Brain microvascular endothelial cell (primary cell): ENCODE measurements around the gene SGIP1.

Experiments
- DNase-seq: peaks from one replicate; pipeline ENCODE4 v3.0.0-alpha.2; 2020
- H3K27ac ChIP-seq: fragments of 250-450 bp; sonication (Bioruptor Pico); 2 replicates; pipeline ENCODE4 v1.5.1; 2020; ENCODE audit warnings: mild to moderate bottlenecking, moderate library complexity
- H3K27me3 ChIP-seq: fragments of 250-450 bp; sonication (Bioruptor Pico); replicated peaks from 2 replicates; pipeline ENCODE4 v1.5.1; 2020; ENCODE audit warnings: mild to moderate bottlenecking
- H3K36me3 ChIP-seq: fragments of 250-450 bp; sonication (Bioruptor Pico); replicated peaks from 2 replicates; pipeline ENCODE4 v1.5.1; 2020; ENCODE audit warnings: mild to moderate bottlenecking
- H3K4me3 ChIP-seq: 2 replicates; pipeline ENCODE4 v1.5.1; 2011; ENCODE audit warnings: low read depth, mild to moderate bottlenecking, control low read depth, low read length, moderate library complexity
- in situ Hi-C: cut with HindIII; loops from 2 replicates; pipeline ENCODE4 v1.10.0; 2017; ENCODE audit warnings: low sequenced_read_pairs, low pct_ligation_motif_present
- TF ChIP-seq, protein P1 (sequence below): IDR thresholded peaks from 2 replicates; pipeline ENCODE4 v1.5.1; 2011; ENCODE audit warnings: low read depth, mild to moderate bottlenecking, moderate library complexity, low read length, control low read depth, inconsistent platforms; ENCODE audit errors: missing control alignments

The SGIP1 gene

GRCh38 chr1:66644331-66644730 is 110.4 kb downstream of the SGIP1 start:
- in situ Hi-C loops = no loop called here
- Histone ChIP-seq H3K36me3 (peaks cover 14% of the 10 kb centered on the region), H3K27ac (no peak overlapping the region), H3K27me3 (no peaks in the 10 kb centered on the region), H3K4me3 (no peak overlapping the region)
- TF ChIP-seq, protein P1, sequence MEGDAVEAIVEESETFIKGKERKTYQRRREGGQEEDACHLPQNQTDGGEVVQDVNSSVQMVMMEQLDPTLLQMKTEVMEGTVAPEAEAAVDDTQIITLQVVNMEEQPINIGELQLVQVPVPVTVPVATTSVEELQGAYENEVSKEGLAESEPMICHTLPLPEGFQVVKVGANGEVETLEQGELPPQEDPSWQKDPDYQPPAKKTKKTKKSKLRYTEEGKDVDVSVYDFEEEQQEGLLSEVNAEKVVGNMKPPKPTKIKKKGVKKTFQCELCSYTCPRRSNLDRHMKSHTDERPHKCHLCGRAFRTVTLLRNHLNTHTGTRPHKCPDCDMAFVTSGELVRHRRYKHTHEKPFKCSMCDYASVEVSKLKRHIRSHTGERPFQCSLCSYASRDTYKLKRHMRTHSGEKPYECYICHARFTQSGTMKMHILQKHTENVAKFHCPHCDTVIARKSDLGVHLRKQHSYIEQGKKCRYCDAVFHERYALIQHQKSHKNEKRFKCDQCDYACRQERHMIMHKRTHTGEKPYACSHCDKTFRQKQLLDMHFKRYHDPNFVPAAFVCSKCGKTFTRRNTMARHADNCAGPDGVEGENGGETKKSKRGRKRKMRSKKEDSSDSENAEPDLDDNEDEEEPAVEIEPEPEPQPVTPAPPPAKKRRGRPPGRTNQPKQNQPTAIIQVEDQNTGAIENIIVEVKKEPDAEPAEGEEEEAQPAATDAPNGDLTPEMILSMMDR = no peak
- DNase-seq = no peak

- H3K27me3 ChIP-seq = no peaks in the 10 kb centered on the region
- no peak overlapping the region for H3K27ac ChIP-seq
- H3K36me3 ChIP-seq = peaks cover 12% of the 10 kb centered on the region
- in situ Hi-C loops = no loop called here
- TF ChIP-seq, protein P1 = no peak
- no peak overlapping the region for H3K4me3 ChIP-seq
- no peak for DNase-seq
Measured at GRCh38 chr1:66648901-66649595, 115.1 kb downstream of the SGIP1 start.

- Histone ChIP-seq H3K27ac (no peak overlapping the region), H3K36me3 (peaks cover 2% of the 10 kb centered on the region), H3K27me3 (no peaks in the 10 kb centered on the region), H3K4me3 (no peak overlapping the region)
- TF ChIP-seq, protein P1 = peak; percentile 11
- in situ Hi-C loops = no loop called here
- peak; percentile 37 for DNase-seq
Measured at GRCh38 chr1:66652556-66652955, 118.6 kb downstream of the SGIP1 start.

GRCh38 chr1:66654643-66655042 is 120.7 kb downstream of the SGIP1 start:
- no peak for DNase-seq
- Histone ChIP-seq H3K27me3 (no peaks in the 10 kb centered on the region), H3K36me3 (peaks cover 2% of the 10 kb centered on the region), H3K4me3 (no peak overlapping the region), H3K27ac (no peak overlapping the region)
- TF ChIP-seq, protein P1 = no peak
- in situ Hi-C loops = no loop called here

DNA sequence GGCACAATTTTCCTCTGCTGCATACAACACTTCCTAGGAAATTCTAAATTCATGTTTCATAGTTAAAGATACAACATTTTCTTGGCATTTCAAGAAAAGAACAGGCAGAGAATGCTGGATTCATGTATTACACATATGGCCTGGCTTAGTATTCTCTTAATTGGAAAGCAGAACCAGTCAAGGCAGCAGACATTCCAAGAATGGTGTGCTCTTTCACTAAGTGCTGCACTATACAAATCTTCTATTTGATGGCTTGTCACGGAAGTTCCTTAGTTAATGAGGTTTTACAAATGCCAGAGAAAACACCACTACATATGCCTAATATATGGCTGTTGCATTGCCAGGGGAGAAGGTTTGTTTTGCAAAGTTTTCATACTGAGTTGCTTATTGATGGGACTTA is 137.5 kb downstream of the SGIP1 start:
- DNase-seq = no peak
- Histone ChIP-seq H3K27me3 (no peaks in the 10 kb centered on the region), H3K27ac (no peak overlapping the region), H3K36me3 (peaks cover 13% of the 10 kb centered on the region), H3K4me3 (no peak overlapping the region)
- TF ChIP-seq, protein P1 = no peak
- in situ Hi-C loops = no loop called here
